Kidney (tissue), 14 donors: ENCODE data around the gene COG7. TPM values are rescaled to one million over a fixed set of nuclear protein-coding genes. Genes with fewer than 3 reads are reported as not detected.

Experiments used
- DNase-seq, 5 donors: peaks; one replicate each; pipeline ENCODE4 v3.0.0-alpha.2; 2013 to 2020
- FAIRE-seq: peaks from 2 replicates; lab custom pipeline; 2012; peaks lifted over from hg19 to GRCh38; lab: Jason Lieb, UNC
- H3K27ac ChIP-seq, 2 donors: one replicate each; pipeline ENCODE4 v1.7.0; 2013; ENCODE audit warnings: low read depth in 2 of 2, low read length in 2 of 2, inconsistent platforms in 1 of 2
- H3K27me3 ChIP-seq: one replicate; pipeline ENCODE4 v1.7.1; 2013; ENCODE audit warnings: low read length, inconsistent platforms; ENCODE audit not compliant: control insufficient read depth, insufficient read depth
- H3K36me3 ChIP-seq, 3 donors: one replicate each; pipeline versions ENCODE4 v1.7.0 to v1.7.1; 2013; ENCODE audit warnings: low read length in 3 of 3, control low read depth in 1 of 3, inconsistent platforms in 1 of 3; ENCODE audit not compliant: insufficient read depth in 3 of 3, control insufficient read depth in 2 of 3
- H3K4me1 ChIP-seq, 3 donors: one replicate each; pipeline versions ENCODE4 v1.7.0 to v1.7.1; 2013; ENCODE audit warnings: low read length in 3 of 3, inconsistent platforms in 1 of 3, low read depth in 1 of 3; ENCODE audit not compliant: control insufficient read depth in 2 of 3, insufficient read depth in 2 of 3
- H3K4me3 ChIP-seq, 3 donors: one replicate each; pipeline versions ENCODE4 v1.7.0 to v1.8.1; 2013; ENCODE audit warnings: low read length in 3 of 3, control low read depth in 1 of 3, inconsistent platforms in 1 of 3
- H3K9ac ChIP-seq, 3 donors: one replicate each; pipeline versions ENCODE4 v1.7.0 to v1.7.1; 2013; ENCODE audit warnings: low read length in 3 of 3, control low read depth in 1 of 3, inconsistent platforms in 1 of 3
- H3K9me3 ChIP-seq, 3 donors: one replicate each; pipeline versions ENCODE4 v1.7.0 to v1.7.1; 2013; ENCODE audit warnings: low read length in 3 of 3, control low read depth in 1 of 3, inconsistent platforms in 1 of 3; ENCODE audit not compliant: control insufficient read depth in 2 of 3, insufficient read depth in 1 of 3
- intact Hi-C: fragments of 100-400 bp; cut with DNase I; formaldehyde crosslinking; loops from one replicate; pipeline ENCODE4 v1.11.1; 2022
- polyA plus RNA-seq: library from polyadenylated mRNA; stranded (reverse); fragments of 350-450 nt; fragmentation: Illumina TruSeq; extraction: RNeasy Lipid Tissue Mini Kit (QIAGEN cat#74804); gene quantifications from one replicate; pipeline ENCODE4 v1.2.3, GENCODE V29; 2014; ENCODE audit warnings: low read depth, low replicate concordance; ENCODE audit not compliant: insufficient read depth
- total RNA-seq: library from RNA; stranded (reverse); fragmentation: NEBNext Ultra II Directional; extraction: Animal tissue kit (Norgen Biotek cat#: 25700); gene quantifications from one replicate; pipeline ENCODE4 v1.2.1, GENCODE V29; 2021
- TF ChIP-seq, protein P1 (sequence below): IDR thresholded peaks from 3 replicates; pipeline ENCODE4 v1.5.1; 2012; ENCODE audit warnings: mild to moderate bottlenecking, moderate library complexity, borderline replicate concordance; ENCODE audit not compliant: insufficient read depth; ENCODE audit errors: extremely low read depth
- donor health status: control.
- donor health status: control.
- donor health status: control.
- donor health status: control.
- donor health status: control.
- donor health status: DM: yes; HTN: yes; CAD: no.
- donor health status: Normal renal cell carcinoma (clear cell type).

COG7 gene
- total and polyA plus RNA-seq, 2 donors from 2014 or later: 25.2 to 27.0 TPM

DNA sequence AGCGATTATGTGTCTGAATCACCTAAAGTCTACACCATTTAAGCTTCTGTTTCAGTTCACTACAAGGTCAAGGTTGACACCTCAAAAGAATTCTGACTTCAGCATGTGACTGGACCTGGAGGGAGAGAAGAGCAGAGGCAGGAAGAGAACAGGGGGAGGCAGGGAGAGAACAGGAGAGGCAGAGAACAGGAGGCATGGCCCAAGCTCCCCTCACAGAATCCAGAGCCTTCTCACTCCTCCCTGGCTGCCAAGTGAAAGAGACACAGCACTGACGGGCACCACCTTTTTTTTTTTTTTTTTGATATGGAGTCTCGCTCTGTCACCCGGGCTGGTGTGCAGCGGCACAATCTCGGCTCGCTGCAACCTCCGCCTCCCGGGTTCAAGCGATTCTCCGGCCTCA, 45.9 kb upstream of the COG7 start:
- Histone ChIP-seq H3K9me3 (no peaks in the 10 kb centered on the region), H3K9ac (peak overlapping the region in 1 of 3 donors; percentile 13), H3K36me3 (peaks cover 4 to 17% (median 6%) of the 10 kb centered on the region in 3 donors), H3K27me3 (no peaks in the 10 kb centered on the region), H3K27ac (peak overlapping the region; percentile 36 to 49), H3K4me1 (peaks cover 0 to 36% (median 20%) of the 10 kb centered on the region in 3 donors), H3K4me3 (no peak overlapping the region)
- TF ChIP-seq, protein P1, sequence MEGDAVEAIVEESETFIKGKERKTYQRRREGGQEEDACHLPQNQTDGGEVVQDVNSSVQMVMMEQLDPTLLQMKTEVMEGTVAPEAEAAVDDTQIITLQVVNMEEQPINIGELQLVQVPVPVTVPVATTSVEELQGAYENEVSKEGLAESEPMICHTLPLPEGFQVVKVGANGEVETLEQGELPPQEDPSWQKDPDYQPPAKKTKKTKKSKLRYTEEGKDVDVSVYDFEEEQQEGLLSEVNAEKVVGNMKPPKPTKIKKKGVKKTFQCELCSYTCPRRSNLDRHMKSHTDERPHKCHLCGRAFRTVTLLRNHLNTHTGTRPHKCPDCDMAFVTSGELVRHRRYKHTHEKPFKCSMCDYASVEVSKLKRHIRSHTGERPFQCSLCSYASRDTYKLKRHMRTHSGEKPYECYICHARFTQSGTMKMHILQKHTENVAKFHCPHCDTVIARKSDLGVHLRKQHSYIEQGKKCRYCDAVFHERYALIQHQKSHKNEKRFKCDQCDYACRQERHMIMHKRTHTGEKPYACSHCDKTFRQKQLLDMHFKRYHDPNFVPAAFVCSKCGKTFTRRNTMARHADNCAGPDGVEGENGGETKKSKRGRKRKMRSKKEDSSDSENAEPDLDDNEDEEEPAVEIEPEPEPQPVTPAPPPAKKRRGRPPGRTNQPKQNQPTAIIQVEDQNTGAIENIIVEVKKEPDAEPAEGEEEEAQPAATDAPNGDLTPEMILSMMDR: no peak
- DNase-seq (peak in 1 of 5 donors; percentile 28), FAIRE-seq (no peak)
- intact Hi-C loops: no loop called here

DNA sequence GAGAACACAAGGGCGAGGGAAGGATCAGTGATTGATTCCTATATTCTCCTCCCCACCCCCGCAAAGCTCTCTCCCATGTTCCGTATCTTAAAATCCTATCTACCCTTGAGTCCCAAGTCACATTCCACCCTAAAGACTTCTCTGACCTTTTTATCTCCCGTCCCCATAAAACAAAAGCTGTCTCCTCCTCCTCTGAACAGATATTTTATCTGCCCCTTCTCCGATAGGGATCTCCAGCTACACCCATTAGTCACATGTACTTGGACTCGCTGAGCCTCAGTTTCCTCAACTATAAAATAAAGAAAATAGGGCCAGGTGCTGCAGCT, 44.5 kb upstream of the COG7 start:
- DNase-seq (no peak), FAIRE-seq (no peak)
- no peaks in the 10 kb centered on the region for H3K27me3 ChIP-seq
- intact Hi-C loops: no loop called here
- H3K36me3 ChIP-seq: peaks cover 7 to 31% (median 14%) of the 10 kb centered on the region in 3 donors
- H3K9me3 ChIP-seq: no peaks in the 10 kb centered on the region
- H3K27ac ChIP-seq: peak overlapping the region; percentile 77 to 86
- peak overlapping the region in 1 of 3 donors; percentile 19 for H3K4me3 ChIP-seq
- TF ChIP-seq, protein P1: no peak
- peaks cover 0 to 39% (median 26%) of the 10 kb centered on the region in 3 donors for H3K4me1 ChIP-seq
- peak overlapping the region in 1 of 3 donors; percentile 30 for H3K9ac ChIP-seq

DNA sequence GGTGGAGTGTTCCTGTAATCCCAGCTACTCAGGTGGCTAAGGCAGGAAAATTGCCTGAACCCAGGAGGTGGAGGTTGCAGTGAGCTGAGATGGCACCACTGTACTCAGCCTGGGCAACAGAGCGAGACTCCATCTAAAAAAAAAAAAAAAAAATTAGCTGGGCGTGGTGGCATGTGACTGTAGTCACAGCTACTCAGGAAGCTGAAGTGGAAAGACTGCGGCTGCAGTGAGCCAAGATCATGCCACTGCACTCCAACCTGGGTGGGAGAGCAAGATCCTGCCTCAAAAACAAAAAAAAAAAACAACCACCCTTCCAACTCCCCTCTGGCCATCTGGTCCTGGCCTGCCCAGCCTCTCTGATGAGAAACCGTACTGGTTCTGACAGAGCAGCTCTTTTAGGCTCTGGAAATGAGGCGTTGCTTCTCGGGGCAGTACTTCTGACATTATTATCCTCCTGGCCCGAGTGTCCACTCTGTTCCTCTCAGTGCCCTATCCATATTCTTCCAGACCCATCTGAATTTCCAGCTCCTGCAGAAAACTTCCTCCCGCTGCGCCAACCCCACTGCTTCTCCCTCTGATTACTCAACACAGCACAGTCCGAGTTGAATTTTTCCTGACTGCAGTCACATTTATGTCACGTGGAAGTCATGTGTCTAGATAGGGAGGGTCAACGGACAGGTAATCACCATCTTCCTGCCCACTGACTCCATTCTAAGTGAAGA, 44.0 kb upstream of the COG7 start:
- H3K36me3 ChIP-seq: peaks cover 7 to 36% (median 14%) of the 10 kb centered on the region in 3 donors
- FAIRE-seq (no peak), DNase-seq (peak in 3 of 5 donors; percentile 12 to 79 (median 33))
- H3K4me3 ChIP-seq: peak overlapping the region in 1 of 3 donors; percentile 19
- intact Hi-C loops: no loop called here
- no peaks in the 10 kb centered on the region for H3K9me3 ChIP-seq
- TF ChIP-seq, protein P1: no peak
- H3K9ac ChIP-seq: peak overlapping the region in 1 of 3 donors; percentile 30
- peak overlapping the region; percentile 77 to 86 for H3K27ac ChIP-seq
- no peaks in the 10 kb centered on the region for H3K27me3 ChIP-seq
- peaks cover 0 to 38% (median 29%) of the 10 kb centered on the region in 3 donors for H3K4me1 ChIP-seq
